Neural progenitor cell (in vitro differentiated cells): ENCODE results near the gene ARHGEF12. TPM values are rescaled to one million over a fixed set of nuclear protein-coding genes. Genes with fewer than 3 reads are reported as not detected.

ENCODE experiments used
- DNase-seq: peaks from one replicate; pipeline ENCODE4 v3.0.0-alpha.2; 2016; ENCODE audit warnings: low spot score
- H2AFZ ChIP-seq: fragments of 200-600 bp; sonication (generic); replicated peaks from 2 replicates; pipeline ENCODE4 v1.6.1; 2016; ENCODE audit warnings: antibody characterized with exemption
- H3F3A ChIP-seq: fragments of 200-600 bp; sonication (generic); 2 replicates; pipeline ENCODE4 v1.6.1; 2016; ENCODE audit warnings: antibody characterized with exemption, low read depth
- H3K27ac ChIP-seq: fragments of 200-600 bp; sonication (generic); 2 replicates; pipeline ENCODE4 v1.5.1; 2016; ENCODE audit warnings: mild to moderate bottlenecking
- H3K27me3 ChIP-seq: fragments of 200-600 bp; sonication (generic); 2 replicates; pipeline ENCODE4 v1.6.1; 2016; ENCODE audit warnings: mild to moderate bottlenecking, moderate library complexity
- H3K36me3 ChIP-seq: fragments of 200-600 bp; sonication (generic); 2 replicates; pipeline ENCODE4 v1.5.1; 2016
- H3K4me1 ChIP-seq: fragments of 200-600 bp; sonication (generic); 2 replicates; pipeline ENCODE4 v1.6.1; 2016; ENCODE audit warnings: mixed run types
- H3K4me2 ChIP-seq: fragments of 200-600 bp; sonication (generic); 2 replicates; pipeline ENCODE4 v1.6.1; 2016
- H3K4me3 ChIP-seq: fragments of 200-600 bp; sonication (generic); 2 replicates; pipeline ENCODE4 v1.5.1; 2016
- H3K79me2 ChIP-seq: fragments of 200-600 bp; sonication (generic); 2 replicates; pipeline ENCODE4 v1.6.1; 2016; ENCODE audit warnings: low read depth
- H3K9ac ChIP-seq: fragments of 200-600 bp; sonication (generic); 2 replicates; pipeline ENCODE4 v1.6.1; 2016
- H3K9me3 ChIP-seq: fragments of 200-600 bp; sonication (generic); 2 replicates; pipeline ENCODE4 v1.5.1; 2016; ENCODE audit warnings: low read depth
- H4K20me1 ChIP-seq: fragments of 200-600 bp; sonication (generic); 2 replicates; pipeline ENCODE4 v1.6.1; 2016; ENCODE audit warnings: low read depth
- H3K27ac Mint-ChIP-seq: 3 replicates; pipeline ENCODE4 v1.8.0; 2021; ENCODE audit warnings: mixed read lengths
- H3K27me3 Mint-ChIP-seq: 2 replicates; pipeline ENCODE4 v1.8.0; 2022; ENCODE audit warnings: low read depth, mild to moderate bottlenecking, inconsistent platforms, moderate library complexity, mixed read lengths; ENCODE audit not compliant: insufficient read depth
- H3K36me3 Mint-ChIP-seq: 3 replicates; pipeline ENCODE4 v1.8.0; 2021; ENCODE audit warnings: mixed read lengths
- H3K4me1 Mint-ChIP-seq: 3 replicates; pipeline ENCODE4 v1.8.0; 2021; ENCODE audit warnings: mixed read lengths
- H3K4me3 Mint-ChIP-seq: 3 replicates; pipeline ENCODE4 v1.8.0; 2021; ENCODE audit warnings: mild to moderate bottlenecking, moderate library complexity, mixed read lengths
- H3K9me3 Mint-ChIP-seq: 3 replicates; pipeline ENCODE4 v1.8.0; 2020; ENCODE audit warnings: mixed read lengths
- CTCF ChIP-seq: fragments of 200-600 bp; sonication (generic); IDR thresholded peaks from 2 replicates; pipeline ENCODE4 v1.5.1; 2017; ENCODE audit warnings: antibody characterized with exemption, mild to moderate bottlenecking
- EZH2 ChIP-seq: fragments of 200-600 bp; sonication (generic); IDR thresholded peaks from 2 replicates; pipeline ENCODE4 v1.6.1; 2017; ENCODE audit warnings: antibody characterized with exemption, mild to moderate bottlenecking, moderate library complexity
- EZH2phosphoT487 ChIP-seq: fragments of 200-600 bp; sonication (generic); IDR thresholded peaks from 2 replicates; pipeline ENCODE4 v1.6.1; 2017; ENCODE audit warnings: antibody characterized with exemption
- total RNA-seq: library from RNA; depleted of rRNA; stranded (reverse); fragments of >200 nt; gene quantifications from 2 replicates; pipeline ENCODE4 v1.2.3, GENCODE V29; 2015; ENCODE audit warnings: low replicate concordance

Gene ARHGEF12
- total RNA-seq, 1 donor from 2014 or later, result 31.3 TPM

DNA sequence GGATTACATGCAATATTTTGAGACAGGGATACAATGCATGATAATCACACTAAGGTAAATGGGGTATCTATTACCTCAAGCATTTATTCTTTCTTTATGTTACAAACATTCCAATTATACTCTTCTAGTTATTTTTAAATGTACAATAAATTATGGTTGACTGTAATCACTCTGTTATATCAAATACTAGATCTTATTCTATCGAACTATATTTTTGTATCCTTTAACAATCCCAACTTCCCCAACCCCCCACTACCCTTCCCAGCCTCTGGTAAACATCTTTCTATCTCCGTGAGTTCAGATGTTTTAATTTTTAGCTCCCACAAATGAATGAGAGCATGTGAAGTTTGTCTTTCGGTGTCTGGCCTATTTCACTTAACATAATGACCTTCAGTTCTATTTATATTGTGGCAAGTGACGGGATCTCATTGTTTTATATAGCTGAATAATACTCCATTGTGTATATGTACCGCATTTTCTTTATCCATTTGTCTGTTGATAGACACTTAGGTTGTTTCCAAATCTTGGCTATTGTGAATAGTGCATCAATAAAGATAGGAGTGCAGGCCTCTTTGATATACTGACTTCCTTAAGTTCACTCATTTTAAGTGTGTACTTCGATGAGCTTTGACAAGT lies 40.5 kb downstream of the ARHGEF12 start:
- Histone ChIP-seq H3K4me3 (no peak overlapping the region), H3K9me3 (peaks cover 6% of the 10 kb centered on the region), H3K4me1 (no peaks in the 10 kb centered on the region), H4K20me1 (no peaks in the 10 kb centered on the region), H3K27ac (no peak overlapping the region), H3K4me2 (no peak overlapping the region), H3K9ac (no peak overlapping the region), H2AFZ (no peak overlapping the region), H3K79me2 (peaks cover 94% of the 10 kb centered on the region), H3F3A (no peaks in the 10 kb centered on the region), H3K27me3 (no peaks in the 10 kb centered on the region), H3K36me3 (peaks cover 5% of the 10 kb centered on the region)
- Mint-ChIP-seq H3K27me3 (no peaks in the 10 kb centered on the region), H3K9me3 (peaks cover 37% of the 10 kb centered on the region), H3K27ac (no peak overlapping the region), H3K36me3 (peaks cover 24% of the 10 kb centered on the region), H3K4me1 (no peaks in the 10 kb centered on the region), H3K4me3 (no peak overlapping the region)
- TF ChIP-seq EZH2phosphoT487, result no peak
- TF ChIP-seq EZH2, result no peak
- TF ChIP-seq CTCF, result no peak
- no peak for DNase-seq

DNA sequence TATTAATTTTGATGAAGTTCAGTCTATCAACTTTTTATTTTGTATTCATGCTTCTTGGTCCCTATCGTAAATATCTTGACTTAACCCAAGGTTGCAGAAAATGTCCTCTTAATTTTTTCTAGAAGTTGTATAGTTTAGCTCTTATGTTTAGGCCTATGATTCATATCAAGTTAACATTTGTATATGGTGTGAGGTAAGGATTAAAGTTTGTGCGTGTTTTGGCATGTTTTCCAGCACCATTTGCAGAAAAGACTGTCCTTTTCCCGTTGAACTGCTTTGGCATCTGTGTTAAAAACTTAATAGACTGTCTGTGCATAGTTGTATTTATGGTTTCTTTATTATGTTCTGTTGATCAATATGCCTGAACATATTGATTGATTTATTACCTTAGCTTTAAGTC lies 42.3 kb downstream of the ARHGEF12 start:
- Histone ChIP-seq H3K9me3 (peaks cover 6% of the 10 kb centered on the region), H3K36me3 (peaks cover 5% of the 10 kb centered on the region), H3K79me2 (peaks cover 96% of the 10 kb centered on the region), H3K4me3 (no peak overlapping the region), H3F3A (no peaks in the 10 kb centered on the region), H3K4me2 (no peak overlapping the region), H4K20me1 (no peaks in the 10 kb centered on the region), H3K27me3 (no peaks in the 10 kb centered on the region), H3K27ac (no peak overlapping the region), H2AFZ (no peak overlapping the region), H3K9ac (no peak overlapping the region), H3K4me1 (no peaks in the 10 kb centered on the region)
- Mint-ChIP-seq H3K9me3 (peaks cover 53% of the 10 kb centered on the region), H3K4me3 (no peak overlapping the region), H3K36me3 (peaks cover 34% of the 10 kb centered on the region), H3K4me1 (no peaks in the 10 kb centered on the region), H3K27ac (no peak overlapping the region), H3K27me3 (no peaks in the 10 kb centered on the region)
- no peak for DNase-seq
- TF ChIP-seq EZH2 (no peak), EZH2phosphoT487 (no peak), CTCF (no peak)

DNA sequence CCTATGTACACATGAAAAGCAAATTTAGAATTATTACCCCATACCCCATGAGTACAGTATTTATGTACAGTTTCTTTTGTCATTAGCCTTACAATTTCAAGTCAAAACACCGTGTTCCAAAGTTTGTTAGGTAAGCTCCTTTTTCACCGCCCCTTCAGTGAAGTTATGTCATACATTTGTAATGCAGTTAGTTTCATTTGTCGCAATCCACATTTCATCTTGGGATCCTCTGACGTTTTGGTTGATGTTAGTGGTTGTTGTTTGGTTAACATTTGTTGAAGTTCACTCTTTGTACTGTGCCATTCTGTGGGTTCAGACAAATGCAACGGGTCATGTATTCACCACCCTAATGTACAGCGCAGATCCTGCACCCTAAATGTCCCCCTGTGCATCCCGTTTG lies 45.2 kb downstream of the ARHGEF12 start:
- no peak for TF ChIP-seq EZH2
- TF ChIP-seq EZH2phosphoT487, result no peak
- no peak for TF ChIP-seq CTCF
- Mint-ChIP-seq H3K4me3 (no peak overlapping the region), H3K27me3 (no peaks in the 10 kb centered on the region), H3K4me1 (peaks cover 18% of the 10 kb centered on the region), H3K36me3 (peaks cover 27% of the 10 kb centered on the region), H3K27ac (no peak overlapping the region), H3K9me3 (peaks cover 58% of the 10 kb centered on the region)
- Histone ChIP-seq H2AFZ (no peak overlapping the region), H3K4me2 (no peak overlapping the region), H3K4me1 (peaks cover 18% of the 10 kb centered on the region), H3K79me2 (peaks cover 98% of the 10 kb centered on the region), H3K9ac (no peak overlapping the region), H3K9me3 (peaks cover 6% of the 10 kb centered on the region), H3K27me3 (no peaks in the 10 kb centered on the region), H3F3A (no peaks in the 10 kb centered on the region), H3K27ac (no peak overlapping the region), H3K36me3 (peaks cover 5% of the 10 kb centered on the region), H3K4me3 (no peak overlapping the region), H4K20me1 (no peaks in the 10 kb centered on the region)
- DNase-seq, result no peak
